IMR-90 (cell line): ENCODE measurements around the gene SORBS1. TPM values are rescaled to one million over a fixed set of nuclear protein-coding genes. Genes with fewer than 3 reads are reported as not detected.

ENCODE experiments used
- ATAC-seq: fragments of 200-7000 bp; cut with Tn5 transposase; 2 replicates; pipeline ENCODE4 v1.9.1; 2020; ENCODE audit warnings: low read depth, mild to moderate bottlenecking, moderate library complexity
- BruUV-seq: library from RNA; stranded (reverse); fragments of 400-500 nt; replicated peaks from 2 replicates; lab custom pipeline; 2021; lab: Mats Ljungman, UMichigan
- CTCF ChIA-PET: fragments of 300-600 bp; formaldehyde crosslinking; extraction: SDS; loops from one replicate; lab custom pipeline; 2021; ENCODE audit warnings: antibody characterized with exemption; lab: Yijun Ruan, JAX
- POLR2A ChIA-PET: fragments of 300-600 bp; sonication (Branson Sonifier 250); formaldehyde crosslinking; loops from one replicate; lab custom pipeline; 2022; ENCODE audit warnings: antibody characterized with exemption; ENCODE audit not compliant: unreplicated experiment; lab: Charles Lee
- DNase-seq: peaks from one replicate; pipeline ENCODE4 v3.0.0; 2013
- H2AFZ ChIP-seq: replicated peaks from 2 replicates; pipeline ENCODE3; 2013; ENCODE audit warnings: low read length, mild to moderate bottlenecking; ENCODE audit not compliant: poor library complexity
- H2AK5ac ChIP-seq: 2 replicates; pipeline ENCODE4 v1.6.1; 2013; ENCODE audit warnings: low read depth, low read length, inconsistent platforms
- H2AK9ac ChIP-seq: replicated peaks from 2 replicates; pipeline ENCODE3; 2013; ENCODE audit warnings: mild to moderate bottlenecking, low read depth, low read length, moderate library complexity; ENCODE audit not compliant: poor library complexity
- H2BK120ac ChIP-seq: 2 replicates; pipeline ENCODE4 v1.6.1; 2013; ENCODE audit warnings: low read depth, low read length, inconsistent platforms
- H2BK15ac ChIP-seq: 3 replicates; pipeline ENCODE4 v1.6.1; 2013; ENCODE audit warnings: low read depth, low read length, inconsistent platforms
- H2BK20ac ChIP-seq: 2 replicates; pipeline ENCODE4 v1.6.1; 2013; ENCODE audit warnings: low read depth, mild to moderate bottlenecking, inconsistent platforms, low read length, moderate library complexity
- H2BK5ac ChIP-seq: 2 replicates; pipeline ENCODE4 v1.6.1; 2013; ENCODE audit warnings: mild to moderate bottlenecking, low read depth, low read length, inconsistent platforms; ENCODE audit not compliant: poor library complexity, severe bottlenecking
- H3K14ac ChIP-seq: replicated peaks from 2 replicates; pipeline ENCODE4 v1.6.1; 2013; ENCODE audit warnings: low read depth, low read length, inconsistent platforms
- H3K18ac ChIP-seq: 2 replicates; pipeline ENCODE4 v1.6.1; 2013; ENCODE audit warnings: low read depth, low read length, control low read depth
- H3K23ac ChIP-seq: 2 replicates; pipeline ENCODE4 v1.6.1; 2013; ENCODE audit warnings: low read depth, low read length, inconsistent platforms
- H3K27ac ChIP-seq: 2 replicates; pipeline ENCODE4 v1.5.1; 2013; ENCODE audit warnings: mild to moderate bottlenecking, control low read depth, low read length; ENCODE audit not compliant: insufficient read depth
- H3K27me3 ChIP-seq: 2 replicates; pipeline ENCODE4 v1.6.1; 2013; ENCODE audit warnings: low read length; ENCODE audit not compliant: control insufficient read depth, insufficient read depth
- H3K36me3 ChIP-seq: 2 replicates; pipeline ENCODE4 v1.6.1; 2013; ENCODE audit warnings: low read length, mixed read lengths; ENCODE audit not compliant: control insufficient read depth, insufficient read depth
- H3K4ac ChIP-seq: 2 replicates; pipeline ENCODE4 v1.6.1; 2013; ENCODE audit warnings: low read depth, low read length, inconsistent platforms
- H3K4me1 ChIP-seq: 2 replicates; pipeline ENCODE4 v1.6.1; 2013; ENCODE audit warnings: low read length, mixed read lengths; ENCODE audit not compliant: control insufficient read depth, insufficient read depth
- H3K4me2 ChIP-seq: 2 replicates; pipeline ENCODE4 v1.6.1; 2013; ENCODE audit warnings: low read depth, mild to moderate bottlenecking, control low read depth, low read length, moderate library complexity
- H3K4me3 ChIP-seq: 2 replicates; pipeline ENCODE4 v1.5.1; 2013; ENCODE audit warnings: low read depth, mild to moderate bottlenecking, control low read depth, low read length, moderate library complexity; ENCODE audit not compliant: insufficient read depth
- H3K56ac ChIP-seq: 2 replicates; pipeline ENCODE4 v1.6.1; 2013; ENCODE audit warnings: low read length, inconsistent platforms; ENCODE audit not compliant: insufficient read depth; ENCODE audit errors: extremely low read depth
- H3K79me1 ChIP-seq, 2 experiments: 2 replicates each; pipeline ENCODE4 v1.6.1; 2013; ENCODE audit warnings: low read length in 2 of 2, inconsistent platforms in 1 of 2, low read depth in 1 of 2
- H3K9ac ChIP-seq: 2 replicates; pipeline ENCODE4 v1.6.1; 2013; ENCODE audit warnings: low read depth, low read length, control low read depth
- H3K9me1 ChIP-seq: 2 replicates; pipeline ENCODE4 v1.6.1; 2013; ENCODE audit warnings: low read length, inconsistent platforms; ENCODE audit not compliant: insufficient read depth
- H3K9me3 ChIP-seq: 2 replicates; pipeline ENCODE4 v1.6.1; 2013; ENCODE audit warnings: low read length; ENCODE audit not compliant: control insufficient read depth, insufficient read depth
- H4K20me1 ChIP-seq: 2 replicates; pipeline ENCODE4 v1.6.1; 2013; ENCODE audit warnings: low read length, inconsistent platforms; ENCODE audit not compliant: insufficient read depth
- H4K5ac ChIP-seq: 2 replicates; pipeline ENCODE4 v1.6.1; 2013; ENCODE audit warnings: mild to moderate bottlenecking, low read depth, low read length, control low read depth
- H4K8ac ChIP-seq, 2 experiments: 2 replicates each; pipeline ENCODE4 v1.6.1; 2013; ENCODE audit warnings: low read depth in 2 of 2, low read length in 2 of 2, control low read depth in 1 of 2, inconsistent platforms in 1 of 2
- H4K91ac ChIP-seq: 2 replicates; pipeline ENCODE4 v1.6.1; 2013; ENCODE audit warnings: low read depth, low read length, inconsistent platforms; ENCODE audit not compliant: insufficient read depth
- BHLHE40 ChIP-seq: fragments of 150-350 bp; IDR thresholded peaks from 2 replicates; pipeline ENCODE4 v1.6.1; 2016; ENCODE audit warnings: mild to moderate bottlenecking, low read depth, low read length
- CEBPB ChIP-seq: IDR thresholded peaks from 2 replicates; pipeline ENCODE4 v1.6.1; 2012; ENCODE audit warnings: low read depth, low read length, improper control_type of control experiment
- CHD1 ChIP-seq: IDR thresholded peaks from 2 replicates; pipeline ENCODE4 v1.6.1; 2012; ENCODE audit warnings: low read depth, low read length, improper control_type of control experiment
- ELK1 ChIP-seq: fragments of 150-350 bp; IDR thresholded peaks from 2 replicates; pipeline ENCODE4 v1.6.1; 2016; ENCODE audit warnings: low read depth, mild to moderate bottlenecking, low read length, moderate library complexity, borderline replicate concordance
- FOS ChIP-seq: fragments of 150-350 bp; IDR thresholded peaks from 2 replicates; pipeline ENCODE4 v1.6.1; 2016; ENCODE audit warnings: low read depth, low read length
- MAFK ChIP-seq: IDR thresholded peaks from 2 replicates; pipeline ENCODE4 v1.6.1; 2012; ENCODE audit warnings: low read depth, low read length, improper control_type of control experiment
- MAZ ChIP-seq: IDR thresholded peaks from 2 replicates; pipeline ENCODE4 v1.6.1; 2012; ENCODE audit warnings: low read depth, mild to moderate bottlenecking, low read length, improper control_type of control experiment, moderate library complexity, borderline replicate concordance
- MXI1 ChIP-seq: IDR thresholded peaks from 2 replicates; pipeline ENCODE4 v1.6.1; 2012; ENCODE audit warnings: low read depth, mild to moderate bottlenecking, low read length, moderate library complexity, borderline replicate concordance
- NFE2L2 ChIP-seq: fragments of 150-350 bp; IDR thresholded peaks from 2 replicates; pipeline ENCODE4 v1.6.1; 2016; ENCODE audit warnings: low read depth, mild to moderate bottlenecking, low read length
- POLR2A ChIP-seq: IDR thresholded peaks from 2 replicates; pipeline ENCODE4 v1.6.1; 2012; ENCODE audit warnings: mild to moderate bottlenecking, low read depth, low read length
- RAD21 ChIP-seq: IDR thresholded peaks from 2 replicates; pipeline ENCODE4 v1.6.1; 2012; ENCODE audit warnings: low read length, improper control_type of control experiment
- RCOR1 ChIP-seq: IDR thresholded peaks from 2 replicates; pipeline ENCODE4 v1.6.1; 2012; ENCODE audit warnings: mild to moderate bottlenecking, low read length, improper control_type of control experiment; ENCODE audit not compliant: insufficient replicate concordance
- RFX5 ChIP-seq: IDR thresholded peaks from 2 replicates; pipeline ENCODE4 v1.8.0; 2012; ENCODE audit warnings: low read depth, mild to moderate bottlenecking, low read length, moderate library complexity
- SMC3 ChIP-seq: fragments of 150-350 bp; IDR thresholded peaks from 2 replicates; pipeline ENCODE4 v1.6.1; 2016; ENCODE audit warnings: low read depth, mild to moderate bottlenecking, antibody characterized with exemption, low read length, moderate library complexity
- USF2 ChIP-seq: fragments of 150-350 bp; IDR thresholded peaks from 2 replicates; pipeline ENCODE4 v1.6.1; 2017; ENCODE audit warnings: mild to moderate bottlenecking, antibody characterized with exemption, low read length, low read depth
- WGBS, 2 experiments: methylation state at CpG; one replicate each; pipeline versions ENCODE4 v1.1.5 to v1.1.7; 2013; ENCODE audit warnings: missing lambda C conversion rate in 2 of 2; ENCODE audit not compliant: insufficient read length in 1 of 2; ENCODE audit errors: extremely low coverage in 2 of 2; 5-methylcytosine and 5-hydroxymethylcytosine counted together
- dilution Hi-C: fragments of 300-500 bp; cut with HindIII; formaldehyde crosslinking; loops from one replicate; pipeline ENCODE4 v1.14.3; 2018; ENCODE audit warnings: low sequenced_read_pairs; ENCODE audit not compliant: unreplicated experiment
- in situ Hi-C: fragments of 300-500 bp; cut with MboI; formaldehyde crosslinking; loops from 3 replicates; pipeline ENCODE4 v1.14.3; 2019; ENCODE audit warnings: low sequenced_read_pairs, inconsistent platforms, mixed read lengths
- intact Hi-C: fragments of 100-400 bp; cut with micrococcal nuclease; formaldehyde crosslinking; loops from 2 replicates; pipeline ENCODE4 v1.10.0; 2022
- polyA plus RNA-seq, 3 experiments: library from polyadenylated mRNA; depleted of rRNA; stranded (reverse); fragments of >200 nt; gene quantifications; 2 replicates each; pipeline ENCODE4 v1.2.3, GENCODE V29; 2012; ENCODE audit warnings: low replicate concordance in 1 of 3
- total RNA-seq: library from RNA; depleted of rRNA; stranded (reverse); fragments of >200 nt; gene quantifications from 2 replicates; pipeline ENCODE4 v1.2.3, GENCODE V29; 2012
- TF ChIP-seq, protein P1 (sequence below): conservative IDR thresholded peaks from 2 replicates; pipeline ENCODE4 v1.5.1; 2012; ENCODE audit warnings: mild to moderate bottlenecking, low read depth, low read length, improper control_type of control experiment

The SORBS1 gene
- total and polyA plus RNA-seq, 2 of the 4 experiments (the other 2 are of a cell fraction): 0.18 to 0.32 TPM

- Histone ChIP-seq H2AK9ac (peak overlapping the region; percentile 50), H2BK20ac (no peak overlapping the region), H3K14ac (no peak overlapping the region), H3K18ac (no peak overlapping the region), H3K9ac (no peak overlapping the region), H4K91ac (no peak overlapping the region), H3K4ac (no peak overlapping the region), H4K20me1 (no peaks in the 10 kb centered on the region), H3K36me3 (no peaks in the 10 kb centered on the region), H3K9me1 (no peaks in the 10 kb centered on the region), H3K79me1 (no peaks in the 10 kb centered on the region), H3K27me3 (peaks cover 12% of the 10 kb centered on the region), H2BK15ac (no peak overlapping the region), H4K8ac (no peak overlapping the region), H3K27ac (no peak overlapping the region), H3K23ac (no peak overlapping the region), H3K56ac (no peak overlapping the region), H4K5ac (no peak overlapping the region), H3K4me1 (no peaks in the 10 kb centered on the region), H2AFZ (no peak overlapping the region), H3K4me3 (no peak overlapping the region), H3K4me2 (no peak overlapping the region), H2BK5ac (no peak overlapping the region), H3K9me3 (no peaks in the 10 kb centered on the region), H2BK120ac (no peak overlapping the region), H2AK5ac (no peak overlapping the region)
- WGBS, 2 experiments: 81% methylated on average over 4 of the region's 5 CpGs; no CpG with 5 or more reads in 1 of the 2 experiments
- ChIA-PET CTCF (no interaction called here), POLR2A (no interaction called here)
- no peak for ATAC-seq
- in situ Hi-C loops (no loop called here), dilution Hi-C loops (no loop called here), intact Hi-C loops (no loop called here)
- no peak for DNase-seq
- BruUV-seq: no TSS peak
- TF ChIP-seq USF2 (no peak), BHLHE40 (no peak), SMC3 (no peak), MAZ (no peak), NFE2L2 (no peak), RFX5 (no peak), CEBPB (no peak), MAFK (no peak), RCOR1 (no peak), POLR2A (no peak), ELK1 (no peak), CHD1 (no peak), MXI1 (no peak), RAD21 (no peak), FOS (no peak)
- TF ChIP-seq, protein P1, sequence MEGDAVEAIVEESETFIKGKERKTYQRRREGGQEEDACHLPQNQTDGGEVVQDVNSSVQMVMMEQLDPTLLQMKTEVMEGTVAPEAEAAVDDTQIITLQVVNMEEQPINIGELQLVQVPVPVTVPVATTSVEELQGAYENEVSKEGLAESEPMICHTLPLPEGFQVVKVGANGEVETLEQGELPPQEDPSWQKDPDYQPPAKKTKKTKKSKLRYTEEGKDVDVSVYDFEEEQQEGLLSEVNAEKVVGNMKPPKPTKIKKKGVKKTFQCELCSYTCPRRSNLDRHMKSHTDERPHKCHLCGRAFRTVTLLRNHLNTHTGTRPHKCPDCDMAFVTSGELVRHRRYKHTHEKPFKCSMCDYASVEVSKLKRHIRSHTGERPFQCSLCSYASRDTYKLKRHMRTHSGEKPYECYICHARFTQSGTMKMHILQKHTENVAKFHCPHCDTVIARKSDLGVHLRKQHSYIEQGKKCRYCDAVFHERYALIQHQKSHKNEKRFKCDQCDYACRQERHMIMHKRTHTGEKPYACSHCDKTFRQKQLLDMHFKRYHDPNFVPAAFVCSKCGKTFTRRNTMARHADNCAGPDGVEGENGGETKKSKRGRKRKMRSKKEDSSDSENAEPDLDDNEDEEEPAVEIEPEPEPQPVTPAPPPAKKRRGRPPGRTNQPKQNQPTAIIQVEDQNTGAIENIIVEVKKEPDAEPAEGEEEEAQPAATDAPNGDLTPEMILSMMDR: no peak
These were observed 147.6 kb downstream of the SORBS1 start for GRCh38 chr10:95413588-95413987.
